K562 (cell line): Measurements from ENCODE around the gene DNAH9.

ENCODE experiments used
- BHLHE40 ChIP-seq: IDR thresholded peaks from 2 replicates; pipeline ENCODE4 v1.6.1; 2011; ENCODE audit warnings: low read length, improper control_type of control experiment
- FOXA1 ChIP-seq: fragments of 450-650 bp; IDR thresholded peaks from 2 replicates; pipeline ENCODE4 v1.6.1; 2016; ENCODE audit warnings: mild to moderate bottlenecking, borderline replicate concordance
- SP1 ChIP-seq: sonication (generic); formaldehyde crosslinking; IDR thresholded peaks from 2 replicates; pipeline ENCODE4 v1.8.1; 2022; ENCODE audit warnings: mild to moderate bottlenecking, missing genetic modification reagents
- TBP ChIP-seq: optimal IDR thresholded peaks from 2 replicates; pipeline ENCODE3; 2011; ENCODE audit warnings: low read depth, low read length, improper control_type of control experiment
- ZNF217 ChIP-seq: sonication (generic); formaldehyde crosslinking; IDR thresholded peaks from 2 replicates; pipeline ENCODE4 v1.8.0; 2022; ENCODE audit warnings: mild to moderate bottlenecking, missing genetic modification reagents
- ZNF354B ChIP-seq: fragments of 250-450 bp; sonication (Bioruptor Pico); IDR thresholded peaks from 2 replicates; pipeline ENCODE4 v1.4.0; 2020

DNA sequence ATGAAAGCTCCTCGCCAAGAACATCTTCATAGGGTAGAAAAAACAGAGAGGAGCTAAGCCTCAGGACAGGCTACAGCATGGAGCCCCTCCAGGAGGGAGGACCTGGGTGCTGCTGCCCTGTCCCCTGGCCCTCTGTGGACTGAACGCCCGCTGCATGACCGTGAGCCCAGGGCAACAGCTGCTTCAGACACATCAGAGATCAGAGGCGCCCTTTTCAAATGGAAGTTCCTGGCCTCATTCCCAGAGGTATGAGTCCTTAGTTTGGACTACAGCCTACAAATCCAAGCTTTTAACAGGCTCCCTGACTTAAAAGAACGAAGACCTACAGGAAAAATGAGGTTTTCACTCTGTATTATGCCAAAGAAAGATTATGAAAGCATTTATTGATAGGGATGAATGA, 350.5 kb downstream of the DNAH9 start:
- TF ChIP-seq ZNF217 (CRISPR knock-in tag): no peak
- no peak for TF ChIP-seq TBP
- no peak for TF ChIP-seq SP1 (CRISPR knock-in tag)
- no peak for TF ChIP-seq FOXA1
- no peak for TF ChIP-seq BHLHE40
- TF ChIP-seq ZNF354B (CRISPR knock-in tag): no peak
